ENCODE results near the gene GALM.

The GALM gene

GRCh38 chr2:38742797-38743559 lies 77.1 kb downstream of the GALM start:
- TF ChIP-seq CTCF (conservative IDR thresholded peaks at IDR 0.05; ENCODE audit: low read depth, low read length) = no peak
- no peak for DNase-seq (ENCODE audit: low read depth)

GRCh38 chr2:38743672-38744398 lies 77.9 kb downstream of the GALM start:
- no peak for TF ChIP-seq CTCF (conservative IDR thresholded peaks at IDR 0.05; ENCODE audit: low read depth, low read length)
- no peak for DNase-seq (ENCODE audit: low read depth)
- no peak overlapping the region for H3K4me3 ChIP-seq (ENCODE audit: low read depth, low read length)

More at GRCh38 chr2:38742797-38743559, 77.1 kb downstream of the GALM start:
- H3K4me3 ChIP-seq (ENCODE audit: low read depth, low read length) = no peak overlapping the region

GRCh38 chr2:38744399-38744780 lies 78.5 kb downstream of the GALM start:
- TF ChIP-seq CTCF (conservative IDR thresholded peaks at IDR 0.05; ENCODE audit: low read depth, low read length) = no peak
- H3K4me3 ChIP-seq (ENCODE audit: low read depth, low read length) = no peak overlapping the region
- DNase-seq (ENCODE audit: low read depth) = no peak

GRCh38 chr2:38745267-38745666 lies 79.4 kb downstream of the GALM start:
- no peak for DNase-seq (ENCODE audit: low read depth)
- H3K4me3 ChIP-seq (ENCODE audit: low read depth, low read length) = no peak overlapping the region
- no peak for TF ChIP-seq CTCF (conservative IDR thresholded peaks at IDR 0.05; ENCODE audit: low read depth, low read length)

- TF ChIP-seq CTCF (conservative IDR thresholded peaks at IDR 0.05; ENCODE audit: low read depth, low read length) = no peak
- no peak overlapping the region for H3K4me3 ChIP-seq (ENCODE audit: low read depth, low read length)
- DNase-seq (ENCODE audit: low read depth) = no peak
Measured at GRCh38 chr2:38747007-38747424, 81.1 kb downstream of the GALM start.

- no peak for DNase-seq (ENCODE audit: low read depth)
- H3K4me3 ChIP-seq (ENCODE audit: low read depth, low read length) = no peak overlapping the region
- TF ChIP-seq CTCF (conservative IDR thresholded peaks at IDR 0.05; ENCODE audit: low read depth, low read length) = no peak
Measured at GRCh38 chr2:38747819-38748218, 81.9 kb downstream of the GALM start.
